DOHH2 (cell line): Measurements from ENCODE around the gene WWOX.

ENCODE experiments used
- CTCF ChIP-seq: fragments of 200-600 bp; sonication (generic); IDR thresholded peaks from one replicate; pipeline ENCODE4 v1.5.1; 2014; ENCODE audit warnings: antibody characterized with exemption, mild to moderate bottlenecking, low read depth, low read length; ENCODE audit not compliant: poor library complexity, severe bottlenecking
- EZH2phosphoT487 ChIP-seq: fragments of 200-600 bp; sonication (generic); IDR thresholded peaks from 2 replicates; pipeline ENCODE4 v1.6.1; 2017; ENCODE audit warnings: borderline replicate concordance, mild to moderate bottlenecking, antibody characterized with exemption, low read length, moderate library complexity, mixed read lengths

- no peak for TF ChIP-seq CTCF
- TF ChIP-seq EZH2phosphoT487: no peak
These were observed 568.9 kb downstream of the WWOX start for GRCh38 chr16:78668393-78668792.
